ENCODE data around the gene ZNF335. TPM values are rescaled to one million over a fixed set of nuclear protein-coding genes. Genes with fewer than 3 reads are reported as not detected.

The ZNF335 gene
- total and polyA plus RNA-seq, 2 of the 13 experiments (the other 11 are each of a cell fraction or from before 2014, with no cell fraction given): 9.7 to 13.7 TPM

DNA sequence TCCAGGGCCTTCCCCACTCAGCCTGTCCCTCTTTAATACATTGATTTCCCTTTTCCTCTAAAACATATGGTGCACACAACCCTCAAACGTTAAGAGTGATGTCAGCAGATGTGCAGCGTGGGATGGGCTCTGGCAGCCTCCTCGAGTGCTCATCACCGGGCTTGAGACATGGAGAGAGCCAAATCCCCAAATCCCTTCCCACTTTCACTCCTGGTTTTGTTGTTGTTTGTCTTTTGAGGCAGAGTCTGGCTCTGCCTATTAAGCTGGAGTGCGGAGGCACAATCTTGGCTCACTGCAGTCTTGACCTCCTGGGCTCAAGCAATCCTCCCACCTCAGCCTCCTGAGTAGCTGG, 54.2 kb downstream of the ZNF335 start (continued):
- TF ChIP-seq CREB1 (IDR thresholded peaks at IDR 0.05) (no peak), CREB1 (CRISPR knock-in tag; IDR thresholded peaks at IDR 0.05) (no peak), BORCS8-MEF2B (CRISPR knock-in tag; IDR thresholded peaks at IDR 0.05) (no peak), REL (CRISPR knock-in tag; conservative IDR thresholded peaks at IDR 0.05) (no peak), ZNF160 (CRISPR knock-in tag; IDR thresholded peaks at IDR 0.05) (no peak), FOXK1 (CRISPR knock-in tag; IDR thresholded peaks at IDR 0.05; ENCODE audit: borderline replicate concordance, low read depth) (no peak), ZBTB1 (CRISPR knock-in tag; IDR thresholded peaks at IDR 0.05; ENCODE audit: borderline replicate concordance) (no peak), ZNF34 (CRISPR knock-in tag; IDR thresholded peaks at IDR 0.05; ENCODE audit: borderline replicate concordance) (no peak), MAFF (IDR thresholded peaks at IDR 0.05; ENCODE audit: low read depth, low read length) (no peak), FOXM1 (CRISPR knock-in tag; IDR thresholded peaks at IDR 0.05) (no peak), TBP (CRISPR knock-in tag; IDR thresholded peaks at IDR 0.05) (no peak), FOXJ3 (CRISPR knock-in tag; IDR thresholded peaks at IDR 0.05; ENCODE audit: borderline replicate concordance) (no peak), ZSCAN21 (CRISPR knock-in tag; IDR thresholded peaks at IDR 0.05; ENCODE audit: borderline replicate concordance) (peak; percentile 57), PPARG (CRISPR knock-in tag; conservative IDR thresholded peaks at IDR 0.05) (no peak), ZSCAN31 (CRISPR knock-in tag; IDR thresholded peaks at IDR 0.05; ENCODE audit: low read depth) (no peak)
- TF ChIP-seq, protein P1, sequence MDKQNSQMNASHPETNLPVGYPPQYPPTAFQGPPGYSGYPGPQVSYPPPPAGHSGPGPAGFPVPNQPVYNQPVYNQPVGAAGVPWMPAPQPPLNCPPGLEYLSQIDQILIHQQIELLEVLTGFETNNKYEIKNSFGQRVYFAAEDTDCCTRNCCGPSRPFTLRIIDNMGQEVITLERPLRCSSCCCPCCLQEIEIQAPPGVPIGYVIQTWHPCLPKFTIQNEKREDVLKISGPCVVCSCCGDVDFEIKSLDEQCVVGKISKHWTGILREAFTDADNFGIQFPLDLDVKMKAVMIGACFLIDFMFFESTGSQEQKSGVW (CRISPR knock-in tag; IDR thresholded peaks at IDR 0.05; ENCODE audit: borderline replicate concordance): no peak
- TF ChIP-seq, protein P2, sequence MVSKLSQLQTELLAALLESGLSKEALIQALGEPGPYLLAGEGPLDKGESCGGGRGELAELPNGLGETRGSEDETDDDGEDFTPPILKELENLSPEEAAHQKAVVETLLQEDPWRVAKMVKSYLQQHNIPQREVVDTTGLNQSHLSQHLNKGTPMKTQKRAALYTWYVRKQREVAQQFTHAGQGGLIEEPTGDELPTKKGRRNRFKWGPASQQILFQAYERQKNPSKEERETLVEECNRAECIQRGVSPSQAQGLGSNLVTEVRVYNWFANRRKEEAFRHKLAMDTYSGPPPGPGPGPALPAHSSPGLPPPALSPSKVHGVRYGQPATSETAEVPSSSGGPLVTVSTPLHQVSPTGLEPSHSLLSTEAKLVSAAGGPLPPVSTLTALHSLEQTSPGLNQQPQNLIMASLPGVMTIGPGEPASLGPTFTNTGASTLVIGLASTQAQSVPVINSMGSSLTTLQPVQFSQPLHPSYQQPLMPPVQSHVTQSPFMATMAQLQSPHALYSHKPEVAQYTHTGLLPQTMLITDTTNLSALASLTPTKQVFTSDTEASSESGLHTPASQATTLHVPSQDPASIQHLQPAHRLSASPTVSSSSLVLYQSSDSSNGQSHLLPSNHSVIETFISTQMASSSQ (IDR thresholded peaks at IDR 0.05; ENCODE audit: low read depth): no peak
- TF ChIP-seq, protein P2 (CRISPR knock-in tag; IDR thresholded peaks at IDR 0.05; ENCODE audit: borderline replicate concordance): no peak
- TF ChIP-seq, protein P3, sequence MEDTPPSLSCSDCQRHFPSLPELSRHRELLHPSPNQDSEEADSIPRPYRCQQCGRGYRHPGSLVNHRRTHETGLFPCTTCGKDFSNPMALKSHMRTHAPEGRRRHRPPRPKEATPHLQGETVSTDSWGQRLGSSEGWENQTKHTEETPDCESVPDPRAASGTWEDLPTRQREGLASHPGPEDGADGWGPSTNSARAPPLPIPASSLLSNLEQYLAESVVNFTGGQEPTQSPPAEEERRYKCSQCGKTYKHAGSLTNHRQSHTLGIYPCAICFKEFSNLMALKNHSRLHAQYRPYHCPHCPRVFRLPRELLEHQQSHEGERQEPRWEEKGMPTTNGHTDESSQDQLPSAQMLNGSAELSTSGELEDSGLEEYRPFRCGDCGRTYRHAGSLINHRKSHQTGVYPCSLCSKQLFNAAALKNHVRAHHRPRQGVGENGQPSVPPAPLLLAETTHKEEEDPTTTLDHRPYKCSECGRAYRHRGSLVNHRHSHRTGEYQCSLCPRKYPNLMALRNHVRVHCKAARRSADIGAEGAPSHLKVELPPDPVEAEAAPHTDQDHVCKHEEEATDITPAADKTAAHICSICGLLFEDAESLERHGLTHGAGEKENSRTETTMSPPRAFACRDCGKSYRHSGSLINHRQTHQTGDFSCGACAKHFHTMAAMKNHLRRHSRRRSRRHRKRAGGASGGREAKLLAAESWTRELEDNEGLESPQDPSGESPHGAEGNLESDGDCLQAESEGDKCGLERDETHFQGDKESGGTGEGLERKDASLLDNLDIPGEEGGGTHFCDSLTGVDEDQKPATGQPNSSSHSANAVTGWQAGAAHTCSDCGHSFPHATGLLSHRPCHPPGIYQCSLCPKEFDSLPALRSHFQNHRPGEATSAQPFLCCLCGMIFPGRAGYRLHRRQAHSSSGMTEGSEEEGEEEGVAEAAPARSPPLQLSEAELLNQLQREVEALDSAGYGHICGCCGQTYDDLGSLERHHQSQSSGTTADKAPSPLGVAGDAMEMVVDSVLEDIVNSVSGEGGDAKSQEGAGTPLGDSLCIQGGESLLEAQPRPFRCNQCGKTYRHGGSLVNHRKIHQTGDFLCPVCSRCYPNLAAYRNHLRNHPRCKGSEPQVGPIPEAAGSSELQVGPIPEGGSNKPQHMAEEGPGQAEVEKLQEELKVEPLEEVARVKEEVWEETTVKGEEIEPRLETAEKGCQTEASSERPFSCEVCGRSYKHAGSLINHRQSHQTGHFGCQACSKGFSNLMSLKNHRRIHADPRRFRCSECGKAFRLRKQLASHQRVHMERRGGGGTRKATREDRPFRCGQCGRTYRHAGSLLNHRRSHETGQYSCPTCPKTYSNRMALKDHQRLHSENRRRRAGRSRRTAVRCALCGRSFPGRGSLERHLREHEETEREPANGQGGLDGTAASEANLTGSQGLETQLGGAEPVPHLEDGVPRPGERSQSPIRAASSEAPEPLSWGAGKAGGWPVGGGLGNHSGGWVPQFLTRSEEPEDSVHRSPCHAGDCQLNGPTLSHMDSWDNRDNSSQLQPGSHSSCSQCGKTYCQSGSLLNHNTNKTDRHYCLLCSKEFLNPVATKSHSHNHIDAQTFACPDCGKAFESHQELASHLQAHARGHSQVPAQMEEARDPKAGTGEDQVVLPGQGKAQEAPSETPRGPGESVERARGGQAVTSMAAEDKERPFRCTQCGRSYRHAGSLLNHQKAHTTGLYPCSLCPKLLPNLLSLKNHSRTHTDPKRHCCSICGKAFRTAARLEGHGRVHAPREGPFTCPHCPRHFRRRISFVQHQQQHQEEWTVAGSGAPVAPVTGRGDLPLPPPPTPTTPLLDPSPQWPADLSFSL (CRISPR knock-in tag; IDR thresholded peaks at IDR 0.05): no peak

All from HepG2 (cell line).